Measurements from ENCODE around the gene CREB3L2. TPM values are rescaled to one million over a fixed set of nuclear protein-coding genes. Genes with fewer than 3 reads are reported as not detected.

CREB3L2 gene
- total RNA-seq (2012; rRNA removed), result 35.8 and 42.3 TPM in 2 replicates
- polyA plus RNA-seq (2012; rRNA removed), result 57.9 and 65.1 TPM in 2 replicates
- 31.6 and 44.4 TPM in 2 replicates for polyA plus RNA-seq (2012; cell fraction: cytosol; rRNA removed)
- 38.6 and 56.6 TPM in 2 replicates for polyA plus RNA-seq (2012; cell fraction: nucleus; rRNA removed; ENCODE audit: low replicate concordance)
- percentile 98 among the genes with signal in this experiment for Bru-seq, nascent RNA
- percentile 96 among the genes with signal in this experiment for BruChase-seq, experiment 1, labeled RNA remaining after a 6-hour chase
- percentile 96 among the genes with signal in this experiment for BruChase-seq, experiment 2, labeled RNA remaining after a 2-hour chase
- long read RNA-seq, partial matches to known transcripts, result 1 of 23 reads
- long read RNA-seq, other reads (novel, unspliced or antisense), result 18 of 23 reads

- POLR2A ChIA-PET (ENCODE audit: unreplicated experiment), result no interaction called here
- Histone ChIP-seq H3K27ac (ENCODE audit: insufficient read depth, low read length) (peak within 1 kb of the TSS; percentile 88), H3K27me3 (ENCODE audit: control insufficient read depth, insufficient read depth, low read length) (no peaks in the 10 kb centered on the region), H3K4me2 (ENCODE audit: low read depth, low read length) (peak within 1 kb of the TSS; percentile 79), H2BK5ac (ENCODE audit: low read depth, low read length, poor library complexity, severe bottlenecking) (peak within 1 kb of the TSS; percentile 96), H3K23ac (ENCODE audit: low read depth, low read length) (peak within 1 kb of the TSS; percentile 96), H3K9ac (ENCODE audit: low read depth, low read length) (peak within 1 kb of the TSS; percentile 88), H2AFZ (replicated peaks; ENCODE audit: low read length, poor library complexity) (peak within 1 kb of the TSS; percentile 93), H3K18ac (ENCODE audit: low read depth, low read length) (peak within 1 kb of the TSS; percentile 91), H3K14ac (replicated peaks; ENCODE audit: low read depth, low read length) (peak within 1 kb of the TSS; percentile 88), H4K20me1 (ENCODE audit: insufficient read depth, low read length) (peaks cover 22% of the 10 kb centered on the region; the same call in 1 of the 2 replicates), H3K36me3 (ENCODE audit: control insufficient read depth, insufficient read depth, low read length) (no peaks in the 10 kb centered on the region; the same call in 1 of the 2 replicates), H3K79me1 (ENCODE audit: low read depth in 1 of 2, low read length in 2 of 2) (peaks cover 0 to 34% of the 10 kb centered on the region in 2 experiments; a peak in 2 of 4 replicates), H3K9me1 (ENCODE audit: insufficient read depth, low read length) (peaks cover 9% of the 10 kb centered on the region), H2BK20ac (ENCODE audit: low read depth, low read length) (peak within 1 kb of the TSS; percentile 43), H4K5ac (ENCODE audit: low read depth, low read length) (peak within 1 kb of the TSS; percentile 62), H4K8ac (ENCODE audit: low read depth in 2 of 2, low read length in 2 of 2) (peak within 1 kb of the TSS; percentile 24 to 68), H2AK9ac (replicated peaks; ENCODE audit: low read depth, low read length, poor library complexity) (peak within 1 kb of the TSS; percentile 97), H2AK5ac (ENCODE audit: low read depth, low read length) (peak within 1 kb of the TSS; percentile 74), H3K9me3 (ENCODE audit: control insufficient read depth, insufficient read depth, low read length) (no peaks in the 10 kb centered on the region), H3K4ac (ENCODE audit: low read depth, low read length) (peak within 1 kb of the TSS; percentile 83), H2BK120ac (ENCODE audit: low read depth, low read length) (peak within 1 kb of the TSS; percentile 79), H3K56ac (ENCODE audit: extremely low read depth, insufficient read depth, low read length) (peak within 1 kb of the TSS; percentile 91), H3K4me3 (ENCODE audit: insufficient read depth, low read depth, low read length) (peak within 1 kb of the TSS; percentile 85), H3K4me1 (ENCODE audit: control insufficient read depth, insufficient read depth, low read length) (peaks cover 6% of the 10 kb centered on the region), H4K91ac (ENCODE audit: insufficient read depth, low read depth, low read length) (peak within 1 kb of the TSS; percentile 84), H2BK15ac (ENCODE audit: low read depth, low read length) (peak within 1 kb of the TSS; percentile 52; the same call in 2 of the 3 replicates)
- in situ Hi-C loops (cut with MboI; ENCODE audit: low sequenced_read_pairs), result loop anchor here (5.0 to 10.0 kb wide), 2 partner anchors 94 to 347 kb away; no protein-coding TSS in a partner anchor
- WGBS, 2 experiments (ENCODE audit: extremely low coverage in 2 of 2, insufficient read length in 1 of 2), result 0% methylated on average over 13 of the region's 47 CpGs; no CpG with 5 or more reads in 1 of the 2 experiments
- peak; percentile 23 for ATAC-seq (ENCODE audit: low read depth)
- dilution Hi-C loops (cut with HindIII; ENCODE audit: low sequenced_read_pairs, unreplicated experiment), result loop anchor here (25.0 kb wide), 1 partner anchor 389 kb away; no protein-coding TSS in a partner anchor
- BruUV-seq (replicated peaks), result TSS peak; percentile 68
- CTCF ChIA-PET, result interaction anchor here (0.6 to 2.0 kb wide), 12 partner anchors 9 to 808 kb away, joined by 3 to 8 read pairs (median 3); no protein-coding TSS in a partner anchor
- intact Hi-C loops (cut with micrococcal nuclease), result loop anchor here (1.0 to 5.0 kb wide), 4 partner anchors 58 to 737 kb away; no protein-coding TSS in a partner anchor
- DNase-seq, result peak; percentile 57
- TF ChIP-seq CTCF (conservative IDR thresholded peaks at IDR 0.05; ENCODE audit: low read depth, low read length), result no peak
- peak; percentile 65; the same call in 1 of the 2 replicates for TF ChIP-seq MXI1 (IDR thresholded peaks at IDR 0.05; ENCODE audit: borderline replicate concordance, low read depth, low read length)
- no peak; the same call in 1 of the 2 replicates for TF ChIP-seq BHLHE40 (IDR thresholded peaks at IDR 0.05; ENCODE audit: low read depth, low read length)
- peak; percentile 0; the same call in 1 of the 2 replicates for TF ChIP-seq SMC3 (IDR thresholded peaks at IDR 0.05; ENCODE audit: low read depth, low read length)
- TF ChIP-seq CHD1 (IDR thresholded peaks at IDR 0.05; ENCODE audit: low read depth, low read length), result peak; percentile 89
- TF ChIP-seq NFE2L2 (IDR thresholded peaks at IDR 0.05; ENCODE audit: low read depth, low read length), result no peak
- TF ChIP-seq USF2 (IDR thresholded peaks at IDR 0.05; ENCODE audit: low read depth, low read length), result no peak
- no peak for TF ChIP-seq FOS (IDR thresholded peaks at IDR 0.05; ENCODE audit: low read depth, low read length)
- peak; percentile 98 for TF ChIP-seq POLR2A (IDR thresholded peaks at IDR 0.05; ENCODE audit: low read depth, low read length)
- TF ChIP-seq MAZ (IDR thresholded peaks at IDR 0.05; ENCODE audit: borderline replicate concordance, low read depth, low read length), result peak; percentile 18; the same call in 1 of the 2 replicates
- TF ChIP-seq RFX5 (IDR thresholded peaks at IDR 0.05; ENCODE audit: low read depth, low read length), result no peak
- no peak for TF ChIP-seq RCOR1 (IDR thresholded peaks at IDR 0.05; ENCODE audit: insufficient replicate concordance, low read length)
- no peak for TF ChIP-seq CEBPB (IDR thresholded peaks at IDR 0.05; ENCODE audit: low read depth, low read length)
- no peak for TF ChIP-seq MAFK (IDR thresholded peaks at IDR 0.05; ENCODE audit: low read depth, low read length)
Measured at GRCh38 chr7:138001529-138002095, at the start of gene CREB3L2. TSS of gene CREB3L2 (minus strand) at chr7:138002086. CDS start at chr7:138001705, 381 bp downstream.
